ENCODE results near the gene ANP32B.

DNA sequence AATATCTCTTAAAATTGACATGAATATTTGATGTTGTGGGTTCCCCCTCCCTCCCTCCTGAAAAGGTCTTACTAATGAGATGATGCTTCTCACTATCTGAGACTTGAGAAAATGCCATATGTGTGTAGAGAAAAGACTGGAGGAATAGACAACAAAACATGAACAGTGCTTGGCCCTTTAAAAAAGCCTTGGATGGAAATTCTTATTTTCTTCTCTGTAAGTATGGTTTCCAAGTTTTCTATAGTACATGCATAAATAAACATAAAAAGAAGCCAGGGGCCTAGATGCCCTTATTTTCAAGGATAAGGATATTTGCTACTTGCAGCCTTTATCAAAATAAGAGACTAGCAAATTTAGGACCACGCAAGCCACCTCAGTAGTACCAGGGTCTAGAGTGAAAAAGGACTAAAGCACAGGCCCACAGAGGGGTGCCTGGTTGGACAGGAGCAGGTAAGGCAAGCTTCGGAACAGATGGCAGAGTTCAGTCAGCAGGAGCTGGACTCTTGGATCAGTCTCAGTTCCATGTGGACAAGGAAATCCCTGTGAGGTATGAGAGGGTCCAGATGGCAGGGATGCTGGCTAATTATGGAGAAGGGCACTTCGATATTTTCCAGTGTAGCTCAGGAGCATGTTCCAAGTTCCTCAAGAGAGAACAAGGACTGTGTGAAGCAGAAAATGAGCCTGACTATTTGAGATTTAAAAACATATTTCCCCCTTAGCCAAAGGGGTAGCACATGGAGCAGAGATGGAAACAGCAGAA is 4.6 kb upstream of the ANP32B start:
- TF ChIP-seq, protein P1, sequence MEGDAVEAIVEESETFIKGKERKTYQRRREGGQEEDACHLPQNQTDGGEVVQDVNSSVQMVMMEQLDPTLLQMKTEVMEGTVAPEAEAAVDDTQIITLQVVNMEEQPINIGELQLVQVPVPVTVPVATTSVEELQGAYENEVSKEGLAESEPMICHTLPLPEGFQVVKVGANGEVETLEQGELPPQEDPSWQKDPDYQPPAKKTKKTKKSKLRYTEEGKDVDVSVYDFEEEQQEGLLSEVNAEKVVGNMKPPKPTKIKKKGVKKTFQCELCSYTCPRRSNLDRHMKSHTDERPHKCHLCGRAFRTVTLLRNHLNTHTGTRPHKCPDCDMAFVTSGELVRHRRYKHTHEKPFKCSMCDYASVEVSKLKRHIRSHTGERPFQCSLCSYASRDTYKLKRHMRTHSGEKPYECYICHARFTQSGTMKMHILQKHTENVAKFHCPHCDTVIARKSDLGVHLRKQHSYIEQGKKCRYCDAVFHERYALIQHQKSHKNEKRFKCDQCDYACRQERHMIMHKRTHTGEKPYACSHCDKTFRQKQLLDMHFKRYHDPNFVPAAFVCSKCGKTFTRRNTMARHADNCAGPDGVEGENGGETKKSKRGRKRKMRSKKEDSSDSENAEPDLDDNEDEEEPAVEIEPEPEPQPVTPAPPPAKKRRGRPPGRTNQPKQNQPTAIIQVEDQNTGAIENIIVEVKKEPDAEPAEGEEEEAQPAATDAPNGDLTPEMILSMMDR (IDR thresholded peaks at IDR 0.05): no peak
- no peak for TF ChIP-seq POLR2A (IDR thresholded peaks at IDR 0.05)

Data from heart left ventricle (tissue), 13 donors.